Measurements from ENCODE around the gene INCENP. TPM values are rescaled to one million over a fixed set of nuclear protein-coding genes. Genes with fewer than 3 reads are reported as not detected.

Gene INCENP
- polyA plus RNA-seq, 1 donor from 2014 or later = 5.9 TPM

DNA sequence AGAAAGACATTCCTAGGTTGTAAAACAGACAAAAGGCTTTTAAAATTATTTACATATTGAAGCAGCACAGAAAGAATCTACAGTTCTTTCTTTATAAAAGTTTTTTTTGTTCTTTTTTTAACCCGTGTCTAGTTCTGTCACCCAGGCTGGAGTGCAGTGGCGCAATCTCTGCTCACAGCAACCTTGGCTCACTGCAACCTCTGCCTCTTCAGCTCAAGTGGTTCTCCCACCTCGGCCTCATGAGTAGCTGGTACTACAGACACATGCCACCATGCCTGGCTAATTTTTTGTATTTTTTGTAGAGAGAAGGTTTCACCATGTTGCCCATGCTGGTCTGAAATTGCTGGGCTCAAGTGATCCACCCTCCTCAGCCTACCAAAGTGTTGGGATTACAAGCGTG, 3.8 kb upstream of the INCENP start:
- H3K36me3 ChIP-seq (ENCODE audit: insufficient read depth, low read length) = no peaks in the 10 kb centered on the region
- no peak overlapping the region for H3K27ac ChIP-seq (ENCODE audit: low read length)
- no peaks in the 10 kb centered on the region for H4K20me1 ChIP-seq (ENCODE audit: insufficient read depth)
- H3K4me3 ChIP-seq (ENCODE audit: low read length) = no peak overlapping the region
- TF ChIP-seq, protein P1, sequence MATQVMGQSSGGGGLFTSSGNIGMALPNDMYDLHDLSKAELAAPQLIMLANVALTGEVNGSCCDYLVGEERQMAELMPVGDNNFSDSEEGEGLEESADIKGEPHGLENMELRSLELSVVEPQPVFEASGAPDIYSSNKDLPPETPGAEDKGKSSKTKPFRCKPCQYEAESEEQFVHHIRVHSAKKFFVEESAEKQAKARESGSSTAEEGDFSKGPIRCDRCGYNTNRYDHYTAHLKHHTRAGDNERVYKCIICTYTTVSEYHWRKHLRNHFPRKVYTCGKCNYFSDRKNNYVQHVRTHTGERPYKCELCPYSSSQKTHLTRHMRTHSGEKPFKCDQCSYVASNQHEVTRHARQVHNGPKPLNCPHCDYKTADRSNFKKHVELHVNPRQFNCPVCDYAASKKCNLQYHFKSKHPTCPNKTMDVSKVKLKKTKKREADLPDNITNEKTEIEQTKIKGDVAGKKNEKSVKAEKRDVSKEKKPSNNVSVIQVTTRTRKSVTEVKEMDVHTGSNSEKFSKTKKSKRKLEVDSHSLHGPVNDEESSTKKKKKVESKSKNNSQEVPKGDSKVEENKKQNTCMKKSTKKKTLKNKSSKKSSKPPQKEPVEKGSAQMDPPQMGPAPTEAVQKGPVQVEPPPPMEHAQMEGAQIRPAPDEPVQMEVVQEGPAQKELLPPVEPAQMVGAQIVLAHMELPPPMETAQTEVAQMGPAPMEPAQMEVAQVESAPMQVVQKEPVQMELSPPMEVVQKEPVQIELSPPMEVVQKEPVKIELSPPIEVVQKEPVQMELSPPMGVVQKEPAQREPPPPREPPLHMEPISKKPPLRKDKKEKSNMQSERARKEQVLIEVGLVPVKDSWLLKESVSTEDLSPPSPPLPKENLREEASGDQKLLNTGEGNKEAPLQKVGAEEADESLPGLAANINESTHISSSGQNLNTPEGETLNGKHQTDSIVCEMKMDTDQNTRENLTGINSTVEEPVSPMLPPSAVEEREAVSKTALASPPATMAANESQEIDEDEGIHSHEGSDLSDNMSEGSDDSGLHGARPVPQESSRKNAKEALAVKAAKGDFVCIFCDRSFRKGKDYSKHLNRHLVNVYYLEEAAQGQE (IDR thresholded peaks at IDR 0.05; ENCODE audit: borderline replicate concordance) = no peak
- TF ChIP-seq SMC3 (conservative IDR thresholded peaks at IDR 0.05; ENCODE audit: poor library complexity) = no peak
- TF ChIP-seq TAF1 (IDR thresholded peaks at IDR 0.05; ENCODE audit: low read depth) = no peak
- TF ChIP-seq EZH2 (IDR thresholded peaks at IDR 0.05; ENCODE audit: borderline replicate concordance, insufficient read depth, low read length, poor library complexity, severe bottlenecking) = no peak
- TF ChIP-seq, protein P2, sequence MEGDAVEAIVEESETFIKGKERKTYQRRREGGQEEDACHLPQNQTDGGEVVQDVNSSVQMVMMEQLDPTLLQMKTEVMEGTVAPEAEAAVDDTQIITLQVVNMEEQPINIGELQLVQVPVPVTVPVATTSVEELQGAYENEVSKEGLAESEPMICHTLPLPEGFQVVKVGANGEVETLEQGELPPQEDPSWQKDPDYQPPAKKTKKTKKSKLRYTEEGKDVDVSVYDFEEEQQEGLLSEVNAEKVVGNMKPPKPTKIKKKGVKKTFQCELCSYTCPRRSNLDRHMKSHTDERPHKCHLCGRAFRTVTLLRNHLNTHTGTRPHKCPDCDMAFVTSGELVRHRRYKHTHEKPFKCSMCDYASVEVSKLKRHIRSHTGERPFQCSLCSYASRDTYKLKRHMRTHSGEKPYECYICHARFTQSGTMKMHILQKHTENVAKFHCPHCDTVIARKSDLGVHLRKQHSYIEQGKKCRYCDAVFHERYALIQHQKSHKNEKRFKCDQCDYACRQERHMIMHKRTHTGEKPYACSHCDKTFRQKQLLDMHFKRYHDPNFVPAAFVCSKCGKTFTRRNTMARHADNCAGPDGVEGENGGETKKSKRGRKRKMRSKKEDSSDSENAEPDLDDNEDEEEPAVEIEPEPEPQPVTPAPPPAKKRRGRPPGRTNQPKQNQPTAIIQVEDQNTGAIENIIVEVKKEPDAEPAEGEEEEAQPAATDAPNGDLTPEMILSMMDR (IDR thresholded peaks at IDR 0.05; ENCODE audit: poor library complexity, severe bottlenecking) = no peak
- no peak for TF ChIP-seq EP300 (conservative IDR thresholded peaks at IDR 0.05; ENCODE audit: poor library complexity, severe bottlenecking)
- TF ChIP-seq MXI1 (conservative IDR thresholded peaks at IDR 0.05; ENCODE audit: poor library complexity, severe bottlenecking) = no peak
- TF ChIP-seq POLR2AphosphoS5 (IDR thresholded peaks at IDR 0.05) = no peak
- no peak for TF ChIP-seq RAD21 (conservative IDR thresholded peaks at IDR 0.05)
- no peak overlapping the region for H3K4me2 ChIP-seq (ENCODE audit: low read length)
- H3K9me3 ChIP-seq (ENCODE audit: low read length) = no peaks in the 10 kb centered on the region
- H3K27me3 ChIP-seq (ENCODE audit: insufficient read depth, low read depth, low read length) = no peaks in the 10 kb centered on the region
- no peaks in the 10 kb centered on the region for H3K9me2 ChIP-seq (ENCODE audit: insufficient read depth, low read length)
- no peaks in the 10 kb centered on the region for H3F3A ChIP-seq (ENCODE audit: insufficient read depth, low read length, poor library complexity, severe bottlenecking)
- no peak overlapping the region for H3K9ac ChIP-seq (ENCODE audit: low read length)
- peaks cover 11% of the 10 kb centered on the region for H3K79me2 ChIP-seq (replicated peaks; ENCODE audit: insufficient read depth, low read length)
- H2AFZ ChIP-seq (ENCODE audit: low read depth, low read length) = no peak overlapping the region

DNA sequence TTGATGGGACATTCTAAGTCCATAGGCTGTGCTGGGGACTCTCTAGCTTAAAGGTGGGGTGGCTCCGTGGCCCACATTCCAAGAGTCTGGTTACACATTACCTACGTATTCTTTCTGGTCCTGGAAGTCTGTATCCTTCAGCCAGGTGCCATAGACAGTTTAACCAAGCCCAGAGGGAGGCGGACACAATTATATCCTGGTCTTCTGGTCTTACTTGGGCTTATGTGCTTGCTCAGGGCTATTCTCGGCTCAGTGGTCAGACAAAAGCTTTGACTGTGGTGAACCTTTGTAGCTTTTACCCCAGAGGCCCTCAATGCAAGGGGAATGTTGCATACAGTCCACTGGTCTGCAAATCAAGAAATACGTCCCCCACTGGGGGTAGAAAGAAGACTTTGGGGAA, 3.4 kb upstream of the INCENP start:
- H3K9me3 ChIP-seq (ENCODE audit: low read length) = no peaks in the 10 kb centered on the region
- H3K79me2 ChIP-seq (replicated peaks; ENCODE audit: insufficient read depth, low read length) = peaks cover 15% of the 10 kb centered on the region
- no peak overlapping the region for H3K4me3 ChIP-seq (ENCODE audit: low read length)
- H2AFZ ChIP-seq (ENCODE audit: low read depth, low read length) = no peak overlapping the region
- H3K27ac ChIP-seq (ENCODE audit: low read length) = no peak overlapping the region
- H4K20me1 ChIP-seq (ENCODE audit: insufficient read depth) = no peaks in the 10 kb centered on the region
- H3F3A ChIP-seq (ENCODE audit: insufficient read depth, low read length, poor library complexity, severe bottlenecking) = no peaks in the 10 kb centered on the region
- H3K4me2 ChIP-seq (ENCODE audit: low read length) = no peak overlapping the region
- H3K9me2 ChIP-seq (ENCODE audit: insufficient read depth, low read length) = no peaks in the 10 kb centered on the region
- H3K36me3 ChIP-seq (ENCODE audit: insufficient read depth, low read length) = no peaks in the 10 kb centered on the region
- H3K27me3 ChIP-seq (ENCODE audit: insufficient read depth, low read depth, low read length) = no peaks in the 10 kb centered on the region
- no peak overlapping the region for H3K9ac ChIP-seq (ENCODE audit: low read length)
- TF ChIP-seq EZH2 (IDR thresholded peaks at IDR 0.05; ENCODE audit: borderline replicate concordance, insufficient read depth, low read length, poor library complexity, severe bottlenecking) (no peak), TAF1 (IDR thresholded peaks at IDR 0.05; ENCODE audit: low read depth) (no peak), EP300 (conservative IDR thresholded peaks at IDR 0.05; ENCODE audit: poor library complexity, severe bottlenecking) (no peak), POLR2AphosphoS5 (IDR thresholded peaks at IDR 0.05) (no peak), RAD21 (conservative IDR thresholded peaks at IDR 0.05) (no peak), SMC3 (conservative IDR thresholded peaks at IDR 0.05; ENCODE audit: poor library complexity) (no peak), MXI1 (conservative IDR thresholded peaks at IDR 0.05; ENCODE audit: poor library complexity, severe bottlenecking) (no peak)
- TF ChIP-seq, protein P1 (IDR thresholded peaks at IDR 0.05; ENCODE audit: borderline replicate concordance) = no peak
- TF ChIP-seq, protein P2 (IDR thresholded peaks at IDR 0.05; ENCODE audit: poor library complexity, severe bottlenecking) = no peak
